ENCODE data around the gene ZFP1.

- no peak for TF ChIP-seq CTCF (conservative IDR thresholded peaks at IDR 0.05; ENCODE audit: low read depth in 2 of 2)
- no peak for TF ChIP-seq EZH2 (IDR thresholded peaks at IDR 0.05; ENCODE audit: low read depth, unreplicated experiment)
- TF ChIP-seq JUNB (IDR thresholded peaks at IDR 0.05; ENCODE audit: unreplicated experiment) = no peak
- TF ChIP-seq EZH2phosphoT487 (IDR thresholded peaks at IDR 0.05; ENCODE audit: unreplicated experiment) = no peak
- no peak for TF ChIP-seq POLR2AphosphoS5 (IDR thresholded peaks at IDR 0.05; ENCODE audit: low read depth)
- no peak for TF ChIP-seq STAT1 (IDR thresholded peaks at IDR 0.05; ENCODE audit: unreplicated experiment)
- no peak for TF ChIP-seq CREB1 (CRISPR knock-in tag; IDR thresholded peaks at IDR 0.05; ENCODE audit: low read depth)
- TF ChIP-seq REST (IDR thresholded peaks at IDR 0.05; ENCODE audit: unreplicated experiment) = no peak
- TF ChIP-seq ZNF331 (CRISPR knock-in tag; IDR thresholded peaks at IDR 0.05; ENCODE audit: low read depth) = no peak
- TF ChIP-seq ETS1 (IDR thresholded peaks at IDR 0.05) = no peak
- no peak for TF ChIP-seq NANOG (IDR thresholded peaks at IDR 0.05; ENCODE audit: borderline replicate concordance)
- TF ChIP-seq ZNF462 (CRISPR knock-in tag; IDR thresholded peaks at IDR 0.05) = no peak
- no peak for TF ChIP-seq ZNF114 (CRISPR knock-in tag; IDR thresholded peaks at IDR 0.05)
Measured at GRCh38 chr16:75102595-75102994, 45.7 kb upstream of the ZFP1 start.
